Measurements from ENCODE around the gene LMNTD2.

- TF ChIP-seq MAZ (IDR thresholded peaks at IDR 0.05; ENCODE audit: borderline replicate concordance, low read depth, low read length): no peak
- TF ChIP-seq ELK1 (IDR thresholded peaks at IDR 0.05; ENCODE audit: low read depth, low read length): no peak
- TF ChIP-seq POLR2A (IDR thresholded peaks at IDR 0.05; ENCODE audit: low read length): no peak
- TF ChIP-seq, protein P1, sequence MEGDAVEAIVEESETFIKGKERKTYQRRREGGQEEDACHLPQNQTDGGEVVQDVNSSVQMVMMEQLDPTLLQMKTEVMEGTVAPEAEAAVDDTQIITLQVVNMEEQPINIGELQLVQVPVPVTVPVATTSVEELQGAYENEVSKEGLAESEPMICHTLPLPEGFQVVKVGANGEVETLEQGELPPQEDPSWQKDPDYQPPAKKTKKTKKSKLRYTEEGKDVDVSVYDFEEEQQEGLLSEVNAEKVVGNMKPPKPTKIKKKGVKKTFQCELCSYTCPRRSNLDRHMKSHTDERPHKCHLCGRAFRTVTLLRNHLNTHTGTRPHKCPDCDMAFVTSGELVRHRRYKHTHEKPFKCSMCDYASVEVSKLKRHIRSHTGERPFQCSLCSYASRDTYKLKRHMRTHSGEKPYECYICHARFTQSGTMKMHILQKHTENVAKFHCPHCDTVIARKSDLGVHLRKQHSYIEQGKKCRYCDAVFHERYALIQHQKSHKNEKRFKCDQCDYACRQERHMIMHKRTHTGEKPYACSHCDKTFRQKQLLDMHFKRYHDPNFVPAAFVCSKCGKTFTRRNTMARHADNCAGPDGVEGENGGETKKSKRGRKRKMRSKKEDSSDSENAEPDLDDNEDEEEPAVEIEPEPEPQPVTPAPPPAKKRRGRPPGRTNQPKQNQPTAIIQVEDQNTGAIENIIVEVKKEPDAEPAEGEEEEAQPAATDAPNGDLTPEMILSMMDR (IDR thresholded peaks at IDR 0.05): no peak
- TF ChIP-seq RAD21 (conservative IDR thresholded peaks at IDR 0.05 in 1 of 2, IDR thresholded peaks at IDR 0.05 in 1 of 2): no peak
- no peak for TF ChIP-seq HOXB13 (CRISPR knock-in tag; IDR thresholded peaks at IDR 0.05; ENCODE audit: low read depth)
- TF ChIP-seq, protein P2, sequence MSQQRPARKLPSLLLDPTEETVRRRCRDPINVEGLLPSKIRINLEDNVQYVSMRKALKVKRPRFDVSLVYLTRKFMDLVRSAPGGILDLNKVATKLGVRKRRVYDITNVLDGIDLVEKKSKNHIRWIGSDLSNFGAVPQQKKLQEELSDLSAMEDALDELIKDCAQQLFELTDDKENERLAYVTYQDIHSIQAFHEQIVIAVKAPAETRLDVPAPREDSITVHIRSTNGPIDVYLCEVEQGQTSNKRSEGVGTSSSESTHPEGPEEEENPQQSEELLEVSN (IDR thresholded peaks at IDR 0.05; ENCODE audit: borderline replicate concordance, low read depth): no peak
- TF ChIP-seq, protein P3, sequence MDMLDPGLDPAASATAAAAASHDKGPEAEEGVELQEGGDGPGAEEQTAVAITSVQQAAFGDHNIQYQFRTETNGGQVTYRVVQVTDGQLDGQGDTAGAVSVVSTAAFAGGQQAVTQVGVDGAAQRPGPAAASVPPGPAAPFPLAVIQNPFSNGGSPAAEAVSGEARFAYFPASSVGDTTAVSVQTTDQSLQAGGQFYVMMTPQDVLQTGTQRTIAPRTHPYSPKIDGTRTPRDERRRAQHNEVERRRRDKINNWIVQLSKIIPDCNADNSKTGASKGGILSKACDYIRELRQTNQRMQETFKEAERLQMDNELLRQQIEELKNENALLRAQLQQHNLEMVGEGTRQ (IDR thresholded peaks at IDR 0.05): no peak
- no peak for TF ChIP-seq KDM1A (IDR thresholded peaks at IDR 0.05; ENCODE audit: low read depth)
- no peak for TF ChIP-seq BHLHE40 (IDR thresholded peaks at IDR 0.05; ENCODE audit: low read depth, low read length)
- no peak for TF ChIP-seq NR3C1 (IDR thresholded peaks at IDR 0.05)
- no peak for TF ChIP-seq SMC3 (IDR thresholded peaks at IDR 0.05)
- no peak for TF ChIP-seq MAX (IDR thresholded peaks at IDR 0.05)
- no peak for TF ChIP-seq POLR2AphosphoS2 (conservative IDR thresholded peaks at IDR 0.05; ENCODE audit: low read length)
These were observed 11.3 kb upstream of the LMNTD2 start for GRCh38 chr11:571802-572185.
